CD4-positive, CD25-positive, alpha-beta regulatory T cell (primary cell): Measurements from ENCODE around the gene MAGOHB. TPM values are rescaled to one million over a fixed set of nuclear protein-coding genes. Genes with fewer than 3 reads are reported as not detected.
"Not testable (repeated sequence)": the region's sequence is repeated elsewhere in the genome, so short reads cannot be mapped to it uniquely, and the experiment has no call there.

Source experiments
- ATAC-seq, 2 donors: fragments of 150-1000 bp; cut with Tn5 transposase; one replicate each; pipeline ENCODE4 v1.10.0; 2021; ENCODE audit warnings: low read depth in 2 of 2, moderate number of reproducible peaks in 2 of 2, moderate library complexity in 1 of 2
- DNase-seq, 3 donors: peaks; one replicate each; pipeline versions ENCODE4 v3.0.0 to v3.0.0-alpha.2; 2012 to 2022; ENCODE audit warnings: mixed read lengths in 1 of 3
- H3K27ac ChIP-seq: one replicate; pipeline ENCODE4 v1.7.0; 2013; ENCODE audit warnings: mild to moderate bottlenecking, low read length; ENCODE audit not compliant: insufficient read depth, poor library complexity, severe bottlenecking
- H3K27me3 ChIP-seq: one replicate; pipeline ENCODE4 v1.7.0; 2013; ENCODE audit warnings: low read length; ENCODE audit not compliant: control insufficient read depth, insufficient read depth
- H3K36me3 ChIP-seq: one replicate; pipeline ENCODE4 v1.7.0; 2013; ENCODE audit warnings: mild to moderate bottlenecking, low read length, moderate library complexity; ENCODE audit not compliant: control insufficient read depth, insufficient read depth
- H3K4me1 ChIP-seq: 2 replicates; pipeline ENCODE4 v1.7.0; 2013; ENCODE audit warnings: mild to moderate bottlenecking, low read length; ENCODE audit not compliant: insufficient read depth, control insufficient read depth, poor library complexity, severe bottlenecking
- H3K4me3 ChIP-seq: one replicate; pipeline ENCODE4 v1.7.0; 2013; ENCODE audit warnings: low read depth, mild to moderate bottlenecking, low read length, moderate library complexity
- H3K9me3 ChIP-seq, 2 experiments: 1 replicate in 1 of 2; 2 replicates in 1 of 2; pipeline ENCODE4 v1.7.0; 2013; ENCODE audit warnings: low read length in 2 of 2, mild to moderate bottlenecking in 1 of 2, moderate library complexity in 1 of 2; ENCODE audit not compliant: control insufficient read depth in 2 of 2
- H3K27ac Mint-ChIP-seq, 3 donors: one replicate each; pipeline ENCODE4 v1.8.0; 2020 to 2022; ENCODE audit warnings: mild to moderate bottlenecking in 3 of 3, mixed read lengths in 3 of 3, moderate library complexity in 2 of 3
- H3K27me3 Mint-ChIP-seq: one replicate; pipeline ENCODE4 v1.8.0; 2022; ENCODE audit warnings: mild to moderate bottlenecking, mixed read lengths
- H3K36me3 Mint-ChIP-seq: one replicate; pipeline ENCODE4 v1.8.0; 2020; ENCODE audit warnings: mixed read lengths
- H3K4me1 Mint-ChIP-seq, 4 donors: one replicate each; pipeline ENCODE4 v1.8.0; 2020 to 2022; ENCODE audit warnings: mixed read lengths in 4 of 4, mild to moderate bottlenecking in 1 of 4
- H3K4me3 Mint-ChIP-seq, 4 donors: one replicate each; pipeline ENCODE4 v1.8.0; 2020 to 2022; ENCODE audit warnings: mild to moderate bottlenecking in 4 of 4, mixed read lengths in 4 of 4, moderate library complexity in 3 of 4
- H3K9me3 Mint-ChIP-seq, 7 donors: one replicate each; pipeline ENCODE4 v1.8.0; 2020 to 2022; ENCODE audit warnings: mixed read lengths in 7 of 7, mild to moderate bottlenecking in 3 of 7, moderate library complexity in 2 of 7
- polyA plus RNA-seq, 4 donors: library from polyadenylated mRNA; unstranded; fragments of 300-500 nt; fragmentation: Illumina TruSeq; gene quantifications; one replicate each; pipeline ENCODE4 v1.2.3, GENCODE V29; 2021
- total RNA-seq: library from RNA; stranded (reverse); gene quantifications from one replicate; pipeline ENCODE4 v1.2.3, GENCODE V29; 2022

Gene MAGOHB
- total and polyA plus RNA-seq, 5 donors from 2014 or later = 13.8 to 53.8 (median 41.8) TPM

DNA sequence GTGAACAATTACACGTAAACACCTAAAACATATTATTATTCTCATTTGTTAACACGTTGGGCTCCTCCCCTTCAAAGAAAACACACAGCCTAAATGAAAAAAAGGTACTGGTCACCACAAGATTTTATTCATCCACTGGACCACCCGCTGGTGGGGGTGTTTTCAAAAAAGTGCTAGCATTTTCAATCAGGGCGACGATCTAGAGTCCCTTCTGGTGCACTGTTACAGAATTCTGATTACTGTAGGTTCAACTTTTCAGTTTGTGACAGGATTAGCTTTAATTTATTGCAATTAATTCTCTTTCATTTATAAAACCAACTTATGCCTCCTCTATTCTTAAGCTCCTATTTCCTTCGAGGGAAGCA is 443 bp downstream of the MAGOHB start:
- ATAC-seq (peak in 1 of 2 donors; percentile 1), DNase-seq (no peak)
- Histone ChIP-seq H3K27ac (peak overlapping the region; percentile 91), H3K27me3 (peaks cover 2% of the 10 kb centered on the region), H3K4me3 (peak overlapping the region; percentile 100), H3K9me3 (no peaks in the 10 kb centered on the region), H3K4me1 (peaks cover 19% of the 10 kb centered on the region), H3K36me3 (peaks cover 16% of the 10 kb centered on the region)
- Mint-ChIP-seq H3K4me1 (peaks cover 18 to 40% (median 27%) of the 10 kb centered on the region in 4 donors), H3K4me3 (peak overlapping the region; percentile 96 to 100 (median 99)), H3K9me3 (peaks cover 0 to 3% (median 0%) of the 10 kb centered on the region in 7 donors), H3K36me3 (peaks cover 28% of the 10 kb centered on the region), H3K27me3 (peaks cover 12% of the 10 kb centered on the region), H3K27ac (peak overlapping the region; percentile 100)

- DNase-seq (no peak), ATAC-seq (no peak)
- peaks cover 0 to 3% (median 0%) of the 10 kb centered on the region in 7 donors for H3K9me3 Mint-ChIP-seq
- no peaks in the 10 kb centered on the region for H3K27me3 ChIP-seq
- peak overlapping the region; percentile 96 to 100 (median 99) for H3K4me3 Mint-ChIP-seq
- peaks cover 34% of the 10 kb centered on the region for H3K36me3 Mint-ChIP-seq
- H3K9me3 ChIP-seq = no peaks in the 10 kb centered on the region
- H3K4me1 Mint-ChIP-seq = peaks cover 18 to 46% (median 28%) of the 10 kb centered on the region in 4 donors
- H3K36me3 ChIP-seq = peaks cover 25% of the 10 kb centered on the region
- H3K27me3 Mint-ChIP-seq = peaks cover 8% of the 10 kb centered on the region
- no peak overlapping the region for H3K27ac ChIP-seq
- H3K4me3 ChIP-seq = peak overlapping the region; percentile 100
- H3K27ac Mint-ChIP-seq = peak overlapping the region in 2 of 3 donors; percentile 100
- H3K4me1 ChIP-seq = peaks cover 19% of the 10 kb centered on the region
Observed at GRCh38 chr12:10612110-10612509, 1.3 kb downstream of the MAGOHB start.

GRCh38 chr12:10611258-10611657 is 2.2 kb downstream of the MAGOHB start:
- not testable (repeated sequence) for ATAC-seq, DNase-seq, H3K9me3 Mint-ChIP-seq, H3K9me3 ChIP-seq, H3K27me3 Mint-ChIP-seq, H3K27me3 ChIP-seq, H3K4me3 ChIP-seq, H3K27ac ChIP-seq
- Mint-ChIP-seq H3K27ac (peak overlapping the region in 1 of 3 donors; percentile 100), H3K36me3 (peaks cover 36% of the 10 kb centered on the region), H3K4me3 (peak overlapping the region; percentile 48 to 99 (median 84)), H3K4me1 (peaks cover 18 to 47% (median 29%) of the 10 kb centered on the region in 4 donors)
- peaks cover 19% of the 10 kb centered on the region for H3K4me1 ChIP-seq
- peaks cover 32% of the 10 kb centered on the region for H3K36me3 ChIP-seq

GRCh38 chr12:10610188-10610587 is 3.2 kb downstream of the MAGOHB start:
- DNase-seq (no peak), ATAC-seq (no peak)
- H3K27ac ChIP-seq = no peak overlapping the region
- H3K27ac Mint-ChIP-seq = peak overlapping the region in 1 of 3 donors; percentile 55
- peaks cover 38% of the 10 kb centered on the region for H3K36me3 Mint-ChIP-seq
- peaks cover 0 to 3% (median 0%) of the 10 kb centered on the region in 7 donors for H3K9me3 Mint-ChIP-seq
- no peaks in the 10 kb centered on the region for H3K9me3 ChIP-seq
- no peak overlapping the region for H3K4me3 Mint-ChIP-seq
- peaks cover 42% of the 10 kb centered on the region for H3K36me3 ChIP-seq
- H3K4me3 ChIP-seq = no peak overlapping the region
- H3K27me3 Mint-ChIP-seq = peaks cover 8% of the 10 kb centered on the region
- no peaks in the 10 kb centered on the region for H3K27me3 ChIP-seq
- H3K4me1 ChIP-seq = peaks cover 19% of the 10 kb centered on the region
- peaks cover 18 to 47% (median 29%) of the 10 kb centered on the region in 4 donors for H3K4me1 Mint-ChIP-seq

DNA sequence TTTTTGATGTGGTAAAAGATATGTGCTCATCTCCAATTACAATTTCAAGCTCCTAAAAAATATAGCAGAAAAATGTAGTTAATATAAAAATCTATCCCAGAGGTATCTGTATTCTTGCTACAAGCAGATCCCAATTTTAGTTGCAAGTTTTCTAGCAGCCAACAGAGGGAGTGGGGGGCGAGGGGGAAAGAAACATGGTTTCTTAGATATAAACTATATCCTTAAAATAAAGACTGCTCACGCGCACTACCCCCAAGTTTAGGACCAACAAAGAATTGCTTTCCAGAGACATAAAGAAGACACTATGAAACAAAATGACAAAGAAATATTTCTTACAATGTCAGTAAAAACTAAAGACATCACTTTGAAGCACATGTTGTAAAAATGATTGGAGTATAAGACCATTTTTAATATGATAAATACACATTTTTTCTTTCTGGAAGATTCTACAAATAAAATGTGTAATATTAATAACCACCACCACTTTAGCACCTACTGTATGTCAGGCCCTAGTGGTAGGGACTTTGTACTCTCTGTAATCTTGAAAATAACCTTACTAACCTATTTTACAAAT is 5.4 kb downstream of the MAGOHB start:
- H3K4me3 Mint-ChIP-seq = peak overlapping the region in 1 of 4 donors; percentile 17
- Histone ChIP-seq H3K36me3 (peaks cover 42% of the 10 kb centered on the region), H3K4me1 (peaks cover 12% of the 10 kb centered on the region), H3K27ac (no peak overlapping the region), H3K27me3 (no peaks in the 10 kb centered on the region), H3K9me3 (no peaks in the 10 kb centered on the region), H3K4me3 (no peak overlapping the region)
- no peak for ATAC-seq
- no peaks in the 10 kb centered on the region for H3K9me3 Mint-ChIP-seq
- peaks cover 48% of the 10 kb centered on the region for H3K36me3 Mint-ChIP-seq
- peaks cover 7 to 37% (median 21%) of the 10 kb centered on the region in 4 donors for H3K4me1 Mint-ChIP-seq
- no peaks in the 10 kb centered on the region for H3K27me3 Mint-ChIP-seq
- H3K27ac Mint-ChIP-seq = no peak overlapping the region
- DNase-seq = peak in 1 of 3 donors; percentile 16

GRCh38 chr12:10601860-10602259 is 11.5 kb downstream of the MAGOHB start:
- Mint-ChIP-seq H3K9me3 (no peaks in the 10 kb centered on the region), H3K27me3 (no peaks in the 10 kb centered on the region), H3K4me1 (peaks cover 0 to 2% (median 0%) of the 10 kb centered on the region in 4 donors), H3K36me3 (peaks cover 25% of the 10 kb centered on the region), H3K4me3 (no peak overlapping the region), H3K27ac (no peak overlapping the region)
- H3K4me3 ChIP-seq = no peak overlapping the region
- DNase-seq (no peak), ATAC-seq (no peak)
- no peaks in the 10 kb centered on the region for H3K27me3 ChIP-seq
- H3K4me1 ChIP-seq = no peaks in the 10 kb centered on the region
- no peak overlapping the region for H3K27ac ChIP-seq
- peaks cover 18% of the 10 kb centered on the region for H3K36me3 ChIP-seq
- no peaks in the 10 kb centered on the region for H3K9me3 ChIP-seq

GRCh38 chr12:10600988-10601387 is 12.4 kb downstream of the MAGOHB start:
- no peaks in the 10 kb centered on the region for H3K9me3 Mint-ChIP-seq
- Histone ChIP-seq H3K27ac (no peak overlapping the region), H3K4me3 (no peak overlapping the region), H3K4me1 (no peaks in the 10 kb centered on the region), H3K9me3 (no peaks in the 10 kb centered on the region), H3K36me3 (peaks cover 11% of the 10 kb centered on the region), H3K27me3 (no peaks in the 10 kb centered on the region)
- no peak overlapping the region for H3K4me3 Mint-ChIP-seq
- no peaks in the 10 kb centered on the region for H3K27me3 Mint-ChIP-seq
- H3K4me1 Mint-ChIP-seq = peaks cover 0 to 2% (median 0%) of the 10 kb centered on the region in 4 donors
- ATAC-seq (no peak), DNase-seq (no peak)
- no peak overlapping the region for H3K27ac Mint-ChIP-seq
- peaks cover 33% of the 10 kb centered on the region for H3K36me3 Mint-ChIP-seq

DNA sequence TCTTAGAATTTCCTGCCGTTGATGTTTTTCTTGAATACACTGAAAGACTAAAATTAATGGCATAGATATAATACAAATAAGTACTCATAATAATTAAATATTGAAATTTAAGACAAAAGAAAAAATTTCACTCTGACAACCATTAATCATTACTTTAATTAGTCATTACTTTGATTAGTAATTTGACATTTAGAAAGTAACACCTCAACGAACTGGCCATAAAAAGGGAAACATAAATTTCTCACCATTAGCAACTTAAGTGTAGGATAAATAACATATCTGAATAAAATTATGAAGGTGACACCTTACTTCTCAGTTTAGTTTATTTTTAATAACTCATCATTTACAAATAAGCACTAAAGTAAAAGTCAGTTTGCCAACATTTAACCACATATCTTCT is 17.5 kb downstream of the MAGOHB start:
- ATAC-seq (no peak), DNase-seq (no peak)
- Mint-ChIP-seq H3K36me3 (peaks cover 24% of the 10 kb centered on the region), H3K4me1 (peaks cover 0 to 5% (median 0%) of the 10 kb centered on the region in 4 donors), H3K4me3 (no peak overlapping the region), H3K9me3 (no peaks in the 10 kb centered on the region), H3K27ac (no peak overlapping the region), H3K27me3 (no peaks in the 10 kb centered on the region)
- Histone ChIP-seq H3K9me3 (no peaks in the 10 kb centered on the region), H3K27me3 (no peaks in the 10 kb centered on the region), H3K4me1 (no peaks in the 10 kb centered on the region), H3K4me3 (no peak overlapping the region), H3K27ac (no peak overlapping the region), H3K36me3 (peaks cover 10% of the 10 kb centered on the region)
